HG03108 (cell line): ENCODE data around the gene KDF1.

Experiments used
- ATAC-seq: cut with Tn5 transposase; IDR thresholded peaks from one replicate; pipeline ENCODE4 v1.9.1; 2021; ENCODE audit warnings: moderate library complexity; ENCODE audit not compliant: unreplicated experiment

KDF1 gene, protein sequence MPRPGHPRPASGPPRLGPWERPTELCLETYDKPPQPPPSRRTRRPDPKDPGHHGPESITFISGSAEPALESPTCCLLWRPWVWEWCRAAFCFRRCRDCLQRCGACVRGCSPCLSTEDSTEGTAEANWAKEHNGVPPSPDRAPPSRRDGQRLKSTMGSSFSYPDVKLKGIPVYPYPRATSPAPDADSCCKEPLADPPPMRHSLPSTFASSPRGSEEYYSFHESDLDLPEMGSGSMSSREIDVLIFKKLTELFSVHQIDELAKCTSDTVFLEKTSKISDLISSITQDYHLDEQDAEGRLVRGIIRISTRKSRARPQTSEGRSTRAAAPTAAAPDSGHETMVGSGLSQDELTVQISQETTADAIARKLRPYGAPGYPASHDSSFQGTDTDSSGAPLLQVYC

GRCh38 chr1:26959722-26960624 lies at the start of gene KDF1:
KDF1 (minus strand) TSS chr1:26960468; CDS start chr1:26952380, 8,088 bp downstream.
- no peak for ATAC-seq

- ATAC-seq = no peak
These were observed 49.4 kb upstream of the KDF1 start for GRCh38 chr1:27009601-27010197.

DNA sequence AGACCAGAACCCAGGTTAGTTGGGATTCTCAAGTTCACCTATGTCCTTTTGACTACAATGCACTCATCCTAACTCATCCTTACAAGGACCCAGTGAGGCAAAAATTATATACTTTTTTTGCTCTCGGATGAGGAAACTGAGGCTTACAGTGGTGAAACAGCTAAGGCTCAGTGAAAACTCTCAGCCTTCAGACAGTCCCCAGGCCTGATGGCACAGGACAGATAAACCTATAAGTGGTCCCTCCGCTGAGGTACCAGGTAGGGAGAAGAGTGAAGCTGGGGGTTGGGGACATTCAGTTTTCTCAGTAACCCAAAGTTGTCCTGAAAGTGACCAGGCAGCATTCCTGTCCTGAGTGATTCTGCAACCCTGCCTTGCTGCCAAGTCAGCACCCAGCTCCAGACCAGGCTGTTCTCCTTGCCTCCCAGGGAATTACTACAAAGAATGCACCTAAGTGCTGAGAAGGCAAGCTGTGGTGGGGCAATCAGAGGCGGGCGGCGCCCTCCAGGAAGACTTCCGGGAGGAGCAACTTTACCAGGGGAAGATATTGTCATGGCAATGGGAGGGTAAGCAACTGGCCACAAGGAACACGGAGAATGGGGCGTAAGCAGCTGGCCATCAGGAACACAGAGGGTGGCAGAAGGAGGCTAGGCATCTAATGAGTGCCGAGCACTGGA lies 47.8 kb upstream of the KDF1 start:
- ATAC-seq = no peak

DNA sequence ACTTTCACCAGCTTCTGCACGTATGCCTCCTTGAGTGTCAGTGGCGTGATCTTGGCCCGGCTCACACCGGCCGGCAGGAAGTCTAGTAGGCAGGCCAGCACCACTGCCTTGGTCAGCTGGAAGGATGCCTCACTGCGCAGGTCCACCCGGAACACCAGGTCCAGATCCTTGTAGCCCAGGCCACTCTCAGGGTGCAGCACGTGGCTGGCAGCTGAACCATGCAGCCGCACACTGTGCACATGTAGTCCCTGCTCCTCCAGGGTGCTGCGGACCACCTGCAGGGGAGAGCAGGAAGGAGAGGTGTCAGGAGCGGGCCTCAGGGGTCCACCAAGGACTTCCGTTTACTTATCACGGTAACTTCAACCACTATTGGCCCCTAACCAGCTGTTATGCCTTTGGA lies 46.4 kb upstream of the KDF1 start:
- no peak for ATAC-seq

GRCh38 chr1:27005648-27006496 lies 45.6 kb upstream of the KDF1 start:
- ATAC-seq = no peak

DNA sequence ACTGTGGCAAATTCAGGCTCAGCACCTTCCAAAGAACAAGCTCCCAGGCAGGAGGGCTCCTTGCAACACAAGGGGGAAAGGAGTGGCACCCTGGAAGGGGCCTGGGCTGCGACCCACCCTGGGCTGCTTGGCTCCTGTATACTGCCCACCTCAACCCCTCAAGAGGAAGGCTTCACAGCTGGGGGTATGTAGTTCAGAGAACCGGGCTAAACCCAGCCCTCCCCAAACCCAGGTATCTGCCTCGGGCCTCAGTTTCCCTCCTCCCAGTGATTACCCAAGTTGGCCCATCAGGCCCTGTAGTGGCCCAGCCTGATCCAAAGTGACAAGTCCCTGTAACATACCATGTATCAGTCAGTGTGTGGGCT lies 44.9 kb upstream of the KDF1 start:
- no peak for ATAC-seq

DNA sequence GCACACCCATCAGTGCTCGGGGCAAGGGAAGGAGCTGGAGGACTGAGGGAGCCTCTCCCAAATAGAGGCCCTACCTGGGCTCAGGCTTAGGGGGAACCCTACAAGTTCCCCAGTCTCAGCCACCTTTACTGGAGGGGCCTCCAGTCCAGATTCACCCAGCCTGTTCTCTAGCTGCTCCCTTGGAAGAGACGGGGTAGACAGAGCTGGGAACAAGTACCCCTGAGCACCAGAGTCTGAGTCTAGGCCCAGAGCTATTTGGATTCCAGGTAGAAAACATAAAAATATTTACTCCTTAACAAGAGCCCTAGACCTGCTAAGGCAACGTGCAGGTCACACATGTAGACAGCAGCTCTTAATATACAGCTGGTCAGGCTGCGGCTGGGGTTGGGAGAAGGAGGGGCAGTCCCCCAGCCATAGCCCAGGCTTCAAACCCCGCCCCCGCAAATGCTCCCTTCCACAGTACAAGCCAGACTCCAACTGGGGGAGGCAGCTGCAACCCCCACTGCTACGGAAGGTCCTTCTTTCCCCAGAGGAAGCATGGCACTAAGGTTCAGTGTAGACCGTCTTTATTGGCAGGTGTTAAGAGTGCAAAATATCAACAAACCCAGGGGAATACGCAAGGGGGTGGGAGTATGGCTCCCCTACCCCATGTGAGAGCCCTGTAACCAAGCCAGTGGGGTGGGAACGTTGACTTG lies 44.4 kb upstream of the KDF1 start:
- ATAC-seq = no peak

DNA sequence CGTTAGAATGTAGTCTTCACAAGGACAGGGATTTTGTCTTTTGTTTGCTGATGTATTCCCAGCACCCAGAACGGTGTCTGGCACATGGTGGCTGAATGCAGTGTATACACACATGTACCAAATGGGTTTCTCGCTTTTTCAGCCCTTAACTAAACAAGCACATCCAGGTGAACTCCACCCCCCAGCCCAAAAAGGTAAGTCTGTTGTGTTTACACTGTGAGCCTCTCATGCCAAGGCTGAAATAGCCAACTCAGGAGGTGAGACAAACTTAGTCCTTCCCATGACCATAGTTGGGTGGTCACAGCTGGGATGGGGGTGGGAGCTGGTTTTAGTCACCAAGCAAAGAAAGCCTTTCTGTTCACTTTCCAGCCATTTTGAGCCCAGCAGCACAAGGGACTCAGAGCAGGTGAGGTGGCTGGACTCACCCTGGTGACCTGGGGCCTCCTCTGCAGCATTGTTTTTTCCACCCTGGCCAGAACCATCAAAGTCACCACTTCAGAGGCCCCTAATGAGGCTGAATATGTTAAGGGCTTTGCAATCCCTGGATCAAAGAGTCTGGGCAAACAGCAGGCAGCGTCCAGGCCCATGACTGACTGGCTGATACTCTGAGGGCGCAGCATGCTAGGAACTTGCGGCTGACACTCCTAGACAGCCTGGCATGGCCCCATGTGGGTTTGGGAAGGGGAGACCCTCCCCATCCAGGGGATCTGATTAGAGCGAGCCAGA lies 43.6 kb upstream of the KDF1 start:
- ATAC-seq = no peak

GRCh38 chr1:27001570-27002360 lies 41.5 kb upstream of the KDF1 start:
- ATAC-seq = no peak

DNA sequence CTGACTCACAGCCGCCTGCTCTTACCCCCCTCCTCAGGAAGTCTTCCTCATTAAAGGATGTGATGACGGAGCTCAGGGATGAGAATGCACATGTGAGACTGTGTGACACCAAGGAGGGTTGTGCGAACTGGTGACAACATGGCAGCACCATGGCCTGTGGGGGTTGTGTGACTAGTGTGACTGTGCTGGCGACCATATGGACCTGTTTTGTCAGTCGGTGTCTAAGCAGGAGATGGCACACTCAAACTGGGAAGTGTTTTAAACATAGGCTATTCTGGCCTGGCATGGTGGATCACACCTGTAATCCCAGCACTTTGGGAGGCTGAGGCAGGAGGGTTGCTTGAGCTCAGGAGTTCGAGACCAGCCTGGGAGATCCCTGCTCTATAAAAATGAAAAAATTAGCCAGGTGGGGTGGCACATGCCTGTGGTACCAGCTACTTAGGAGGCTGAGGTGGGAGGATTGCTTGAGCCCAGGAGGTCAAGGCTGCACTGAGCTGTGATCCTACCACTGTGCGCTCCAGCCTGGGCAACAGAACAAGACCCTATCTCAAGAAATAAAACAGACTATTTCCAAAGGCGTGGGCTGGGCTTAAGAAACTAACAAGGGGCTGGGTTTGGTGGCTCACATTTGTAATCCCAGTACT lies 40.7 kb upstream of the KDF1 start:
- ATAC-seq = no peak

GRCh38 chr1:27000090-27000816 lies 40.0 kb upstream of the KDF1 start:
- ATAC-seq = no peak

DNA sequence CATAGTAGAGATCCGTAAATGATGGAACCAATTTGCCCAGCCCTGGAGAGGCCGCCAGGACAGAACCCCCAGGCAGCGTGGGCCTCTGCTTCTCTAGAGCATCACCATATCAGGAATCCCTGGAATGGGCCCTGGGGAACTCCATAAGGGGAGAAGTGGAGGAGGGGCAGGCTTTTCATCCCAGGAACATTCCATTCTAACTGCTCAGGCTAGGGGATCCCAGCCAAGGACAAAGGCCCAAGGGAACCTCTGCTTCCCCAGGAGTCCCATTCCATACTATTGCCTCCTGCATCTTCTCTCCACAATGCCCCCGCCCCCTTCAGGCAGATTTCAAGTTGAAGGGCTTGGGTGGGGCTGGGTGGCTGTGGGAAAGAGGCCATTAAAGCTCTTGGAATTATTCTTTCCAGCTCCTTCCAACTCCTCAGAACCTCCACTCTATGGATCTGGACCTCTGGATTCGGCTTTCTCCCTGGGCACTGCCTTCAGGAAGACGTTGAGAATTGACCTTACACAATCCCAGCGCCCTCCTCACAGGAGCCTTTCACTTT lies 39.2 kb upstream of the KDF1 start:
- ATAC-seq = no peak

GRCh38 chr1:26998429-26999300 lies 38.4 kb upstream of the KDF1 start:
- ATAC-seq = no peak

GRCh38 chr1:26996665-26997064 lies 36.4 kb upstream of the KDF1 start:
- ATAC-seq = no peak

GRCh38 chr1:26996024-26996423 lies 35.8 kb upstream of the KDF1 start:
- no peak for ATAC-seq
